ENCODE measurements around the gene FAM107B.

DNA sequence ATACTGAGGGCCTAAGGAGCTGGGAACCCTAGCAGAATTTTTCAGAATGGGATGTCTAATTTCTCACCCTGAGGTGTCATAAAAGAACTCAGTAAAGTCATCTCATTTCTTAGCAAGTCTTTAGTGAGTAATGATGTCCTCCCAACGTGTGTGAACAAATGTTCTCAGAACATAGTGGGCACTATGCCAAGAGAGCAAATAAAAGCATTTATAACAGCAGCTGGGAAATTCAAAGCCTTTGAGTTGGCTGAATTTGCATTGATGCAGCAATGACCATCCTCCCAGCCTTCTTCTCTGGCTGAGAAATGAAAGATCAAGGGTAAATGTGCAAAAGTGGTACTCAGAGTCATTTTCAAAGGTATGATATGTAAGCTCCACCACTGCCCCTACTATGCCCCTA is 109.4 kb downstream of the FAM107B start:
- TF ChIP-seq ZNF30 (CRISPR knock-in tag; IDR thresholded peaks at IDR 0.05) (no peak), EEA1 (CRISPR knock-in tag; IDR thresholded peaks at IDR 0.05; ENCODE audit: borderline replicate concordance) (no peak), NFATC3 (CRISPR knock-in tag; IDR thresholded peaks at IDR 0.05) (no peak), JDP2 (CRISPR knock-in tag; IDR thresholded peaks at IDR 0.05; ENCODE audit: borderline replicate concordance) (no peak), SNRNP70 (IDR thresholded peaks at IDR 0.05; ENCODE audit: low read depth, low read length) (no peak), TAF1 (CRISPR knock-in tag; IDR thresholded peaks at IDR 0.05) (no peak)
- TF ChIP-seq, protein P1, sequence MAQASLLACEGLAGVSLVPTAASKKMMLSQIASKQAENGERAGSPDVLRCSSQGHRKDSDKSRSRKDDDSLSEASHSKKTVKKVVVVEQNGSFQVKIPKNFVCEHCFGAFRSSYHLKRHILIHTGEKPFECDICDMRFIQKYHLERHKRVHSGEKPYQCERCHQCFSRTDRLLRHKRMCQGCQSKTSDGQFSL (CRISPR knock-in tag; IDR thresholded peaks at IDR 0.05) = no peak
- TF ChIP-seq, protein P2, sequence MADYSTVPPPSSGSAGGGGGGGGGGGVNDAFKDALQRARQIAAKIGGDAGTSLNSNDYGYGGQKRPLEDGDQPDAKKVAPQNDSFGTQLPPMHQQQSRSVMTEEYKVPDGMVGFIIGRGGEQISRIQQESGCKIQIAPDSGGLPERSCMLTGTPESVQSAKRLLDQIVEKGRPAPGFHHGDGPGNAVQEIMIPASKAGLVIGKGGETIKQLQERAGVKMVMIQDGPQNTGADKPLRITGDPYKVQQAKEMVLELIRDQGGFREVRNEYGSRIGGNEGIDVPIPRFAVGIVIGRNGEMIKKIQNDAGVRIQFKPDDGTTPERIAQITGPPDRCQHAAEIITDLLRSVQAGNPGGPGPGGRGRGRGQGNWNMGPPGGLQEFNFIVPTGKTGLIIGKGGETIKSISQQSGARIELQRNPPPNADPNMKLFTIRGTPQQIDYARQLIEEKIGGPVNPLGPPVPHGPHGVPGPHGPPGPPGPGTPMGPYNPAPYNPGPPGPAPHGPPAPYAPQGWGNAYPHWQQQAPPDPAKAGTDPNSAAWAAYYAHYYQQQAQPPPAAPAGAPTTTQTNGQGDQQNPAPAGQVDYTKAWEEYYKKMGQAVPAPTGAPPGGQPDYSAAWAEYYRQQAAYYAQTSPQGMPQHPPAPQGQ (CRISPR knock-in tag; IDR thresholded peaks at IDR 0.05; ENCODE audit: borderline replicate concordance) = no peak
